Upper lobe of right lung (tissue), 1 donor: ENCODE measurements around the gene LRRC55. TPM values are rescaled to one million over a fixed set of nuclear protein-coding genes. Genes with fewer than 3 reads are reported as not detected.

Source experiments
- ATAC-seq: fragments of 200-7000 bp; cut with Tn5 transposase; one replicate; pipeline ENCODE4 v1.9.1; 2020; ENCODE audit warnings: mild to moderate bottlenecking, moderate library complexity
- DNase-seq: peaks from one replicate; pipeline ENCODE4 v3.0.0-alpha.2; 2020
- H3K27ac ChIP-seq: fragments of 200-600 bp; one replicate; pipeline ENCODE4 v1.8.0; 2022
- H3K27me3 ChIP-seq: fragments of 200-600 bp; one replicate; pipeline ENCODE4 v1.8.0; 2022; ENCODE audit warnings: mild to moderate bottlenecking
- H3K36me3 ChIP-seq: fragments of 200-600 bp; one replicate; pipeline ENCODE4 v1.8.0; 2022
- H3K4me1 ChIP-seq: fragments of 200-600 bp; one replicate; pipeline ENCODE4 v1.8.0; 2022
- H3K4me3 ChIP-seq: fragments of 200-600 bp; one replicate; pipeline ENCODE4 v1.8.0; 2022; ENCODE audit warnings: mild to moderate bottlenecking
- H3K9me3 ChIP-seq: fragments of 200-600 bp; one replicate; pipeline ENCODE4 v1.8.0; 2022
- intact Hi-C: fragments of 100-400 bp; cut with DNase I; formaldehyde crosslinking; loops from one replicate; pipeline ENCODE4 v1.11.0; 2022
- total RNA-seq: library from RNA; stranded (reverse); fragmentation: NEBNext Ultra II Directional; extraction: Animal tissue kit (Norgen Biotek cat#: 25700); gene quantifications from one replicate; pipeline ENCODE4 v1.2.1, GENCODE V29; 2021
- TF ChIP-seq, protein P1 (sequence below): fragments of 200-600 bp; IDR thresholded peaks from one replicate; pipeline ENCODE4 v1.8.0; 2022; ENCODE audit warnings: antibody characterized with exemption
- donor health status: DM: no; HTN: yes; CAD: no; lungs with severe emphysema.

Gene LRRC55
- total RNA-seq, 1 donor from 2014 or later, result not detected

DNA sequence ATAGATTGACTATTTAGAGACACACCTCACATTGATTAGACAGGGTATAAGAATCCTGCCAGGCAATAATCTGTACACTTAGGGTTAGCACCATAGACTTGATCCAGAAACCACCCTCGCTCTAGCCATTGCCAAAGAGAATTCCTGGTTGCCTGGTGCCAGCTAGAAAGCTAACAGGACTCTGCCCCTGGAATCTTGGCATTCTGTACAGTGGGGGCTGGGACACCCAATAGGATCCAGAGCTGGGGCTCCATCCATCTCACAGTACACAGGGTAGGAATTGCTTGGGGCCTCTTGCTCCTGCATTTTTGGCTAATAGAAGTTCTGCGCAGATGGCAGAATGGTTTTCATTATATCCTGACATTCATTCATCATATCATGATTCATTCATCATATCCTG, 58.3 kb downstream of the LRRC55 start:
- H3K27ac ChIP-seq, result no peak overlapping the region
- H3K4me1 ChIP-seq, result no peaks in the 10 kb centered on the region
- ATAC-seq (no peak), DNase-seq (no peak)
- H3K4me3 ChIP-seq, result no peak overlapping the region
- no peaks in the 10 kb centered on the region for H3K36me3 ChIP-seq
- H3K27me3 ChIP-seq, result no peaks in the 10 kb centered on the region
- intact Hi-C loops, result no loop called here
- TF ChIP-seq, protein P1, sequence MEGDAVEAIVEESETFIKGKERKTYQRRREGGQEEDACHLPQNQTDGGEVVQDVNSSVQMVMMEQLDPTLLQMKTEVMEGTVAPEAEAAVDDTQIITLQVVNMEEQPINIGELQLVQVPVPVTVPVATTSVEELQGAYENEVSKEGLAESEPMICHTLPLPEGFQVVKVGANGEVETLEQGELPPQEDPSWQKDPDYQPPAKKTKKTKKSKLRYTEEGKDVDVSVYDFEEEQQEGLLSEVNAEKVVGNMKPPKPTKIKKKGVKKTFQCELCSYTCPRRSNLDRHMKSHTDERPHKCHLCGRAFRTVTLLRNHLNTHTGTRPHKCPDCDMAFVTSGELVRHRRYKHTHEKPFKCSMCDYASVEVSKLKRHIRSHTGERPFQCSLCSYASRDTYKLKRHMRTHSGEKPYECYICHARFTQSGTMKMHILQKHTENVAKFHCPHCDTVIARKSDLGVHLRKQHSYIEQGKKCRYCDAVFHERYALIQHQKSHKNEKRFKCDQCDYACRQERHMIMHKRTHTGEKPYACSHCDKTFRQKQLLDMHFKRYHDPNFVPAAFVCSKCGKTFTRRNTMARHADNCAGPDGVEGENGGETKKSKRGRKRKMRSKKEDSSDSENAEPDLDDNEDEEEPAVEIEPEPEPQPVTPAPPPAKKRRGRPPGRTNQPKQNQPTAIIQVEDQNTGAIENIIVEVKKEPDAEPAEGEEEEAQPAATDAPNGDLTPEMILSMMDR, result no peak
- H3K9me3 ChIP-seq, result no peaks in the 10 kb centered on the region

DNA sequence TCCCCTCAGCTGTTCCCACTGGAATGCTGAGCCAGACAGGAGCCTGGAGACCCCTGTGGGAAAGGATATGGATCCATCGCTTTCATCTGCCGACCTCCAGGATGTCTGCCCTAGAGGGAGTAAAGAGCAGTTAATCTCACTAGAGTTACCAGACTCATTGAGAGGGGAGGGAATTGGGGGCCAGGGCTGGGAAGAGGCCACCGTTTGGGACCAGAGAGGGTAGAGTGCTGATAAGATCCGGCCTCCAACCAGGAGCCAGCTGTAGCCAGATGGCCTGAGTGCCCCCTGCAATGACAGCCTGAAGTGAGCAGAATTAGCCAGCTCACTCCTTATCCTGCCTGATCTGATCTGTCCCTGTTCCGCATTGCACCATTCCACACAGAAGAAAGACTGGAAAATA, 59.0 kb downstream of the LRRC55 start:
- intact Hi-C loops, result no loop called here
- H3K9me3 ChIP-seq, result no peaks in the 10 kb centered on the region
- no peaks in the 10 kb centered on the region for H3K36me3 ChIP-seq
- H3K4me1 ChIP-seq, result no peaks in the 10 kb centered on the region
- no peak overlapping the region for H3K4me3 ChIP-seq
- no peaks in the 10 kb centered on the region for H3K27me3 ChIP-seq
- DNase-seq, result no peak
- H3K27ac ChIP-seq, result no peak overlapping the region
- no peak for ATAC-seq
- TF ChIP-seq, protein P1, result no peak

Other genes with a start within 250 kb of the LRRC55 start
- gene OR5AK2, start 193.0 kb upstream of the LRRC55 start, total RNA-seq, result not detected
- gene APLNR, start 55.3 kb downstream of the LRRC55 start, total RNA-seq, result 1.2 TPM
- gene TNKS1BP1, start 143.0 kb downstream of the LRRC55 start, total RNA-seq, result 189 TPM
- gene SSRP1, start 153.9 kb downstream of the LRRC55 start, total RNA-seq, result 64.7 TPM
- not detected for gene P2RX3, start 156.4 kb downstream of the LRRC55 start, total RNA-seq
- gene PRG3, start 199.2 kb downstream of the LRRC55 start, total RNA-seq, result not detected
- not detected for gene PRG2, start 208.7 kb downstream of the LRRC55 start, total RNA-seq
- 117 TPM for gene SLC43A3, start 245.2 kb downstream of the LRRC55 start, total RNA-seq